CD4-positive, CD25-positive, alpha-beta regulatory T cell (primary cell): ENCODE results near the gene PCCA. TPM values are rescaled to one million over a fixed set of nuclear protein-coding genes. Genes with fewer than 3 reads are reported as not detected.

ENCODE experiments used
- ATAC-seq, 2 donors: fragments of 150-1000 bp; cut with Tn5 transposase; one replicate each; pipeline ENCODE4 v1.10.0; 2021; ENCODE audit warnings: low read depth in 2 of 2, moderate number of reproducible peaks in 2 of 2, moderate library complexity in 1 of 2
- DNase-seq, 3 donors: peaks; one replicate each; pipeline versions ENCODE4 v3.0.0 to v3.0.0-alpha.2; 2012 to 2022; ENCODE audit warnings: mixed read lengths in 1 of 3
- H3K27ac ChIP-seq: one replicate; pipeline ENCODE4 v1.7.0; 2013; ENCODE audit warnings: mild to moderate bottlenecking, low read length; ENCODE audit not compliant: insufficient read depth, poor library complexity, severe bottlenecking
- H3K27me3 ChIP-seq: one replicate; pipeline ENCODE4 v1.7.0; 2013; ENCODE audit warnings: low read length; ENCODE audit not compliant: control insufficient read depth, insufficient read depth
- H3K36me3 ChIP-seq: one replicate; pipeline ENCODE4 v1.7.0; 2013; ENCODE audit warnings: mild to moderate bottlenecking, low read length, moderate library complexity; ENCODE audit not compliant: control insufficient read depth, insufficient read depth
- H3K4me1 ChIP-seq: 2 replicates; pipeline ENCODE4 v1.7.0; 2013; ENCODE audit warnings: mild to moderate bottlenecking, low read length; ENCODE audit not compliant: insufficient read depth, control insufficient read depth, poor library complexity, severe bottlenecking
- H3K4me3 ChIP-seq: one replicate; pipeline ENCODE4 v1.7.0; 2013; ENCODE audit warnings: low read depth, mild to moderate bottlenecking, low read length, moderate library complexity
- H3K9me3 ChIP-seq, 2 experiments: 1 replicate in 1 of 2; 2 replicates in 1 of 2; pipeline ENCODE4 v1.7.0; 2013; ENCODE audit warnings: low read length in 2 of 2, mild to moderate bottlenecking in 1 of 2, moderate library complexity in 1 of 2; ENCODE audit not compliant: control insufficient read depth in 2 of 2
- H3K27ac Mint-ChIP-seq, 3 donors: one replicate each; pipeline ENCODE4 v1.8.0; 2020 to 2022; ENCODE audit warnings: mild to moderate bottlenecking in 3 of 3, mixed read lengths in 3 of 3, moderate library complexity in 2 of 3
- H3K27me3 Mint-ChIP-seq: one replicate; pipeline ENCODE4 v1.8.0; 2022; ENCODE audit warnings: mild to moderate bottlenecking, mixed read lengths
- H3K36me3 Mint-ChIP-seq: one replicate; pipeline ENCODE4 v1.8.0; 2020; ENCODE audit warnings: mixed read lengths
- H3K4me1 Mint-ChIP-seq, 4 donors: one replicate each; pipeline ENCODE4 v1.8.0; 2020 to 2022; ENCODE audit warnings: mixed read lengths in 4 of 4, mild to moderate bottlenecking in 1 of 4
- H3K4me3 Mint-ChIP-seq, 4 donors: one replicate each; pipeline ENCODE4 v1.8.0; 2020 to 2022; ENCODE audit warnings: mild to moderate bottlenecking in 4 of 4, mixed read lengths in 4 of 4, moderate library complexity in 3 of 4
- H3K9me3 Mint-ChIP-seq, 7 donors: one replicate each; pipeline ENCODE4 v1.8.0; 2020 to 2022; ENCODE audit warnings: mixed read lengths in 7 of 7, mild to moderate bottlenecking in 3 of 7, moderate library complexity in 2 of 7
- polyA plus RNA-seq, 4 donors: library from polyadenylated mRNA; unstranded; fragments of 300-500 nt; fragmentation: Illumina TruSeq; gene quantifications; one replicate each; pipeline ENCODE4 v1.2.3, GENCODE V29; 2021
- total RNA-seq: library from RNA; stranded (reverse); gene quantifications from one replicate; pipeline ENCODE4 v1.2.3, GENCODE V29; 2022

Gene PCCA
- total and polyA plus RNA-seq, 5 donors from 2014 or later = 8.0 to 14.8 (median 10.4) TPM

DNA sequence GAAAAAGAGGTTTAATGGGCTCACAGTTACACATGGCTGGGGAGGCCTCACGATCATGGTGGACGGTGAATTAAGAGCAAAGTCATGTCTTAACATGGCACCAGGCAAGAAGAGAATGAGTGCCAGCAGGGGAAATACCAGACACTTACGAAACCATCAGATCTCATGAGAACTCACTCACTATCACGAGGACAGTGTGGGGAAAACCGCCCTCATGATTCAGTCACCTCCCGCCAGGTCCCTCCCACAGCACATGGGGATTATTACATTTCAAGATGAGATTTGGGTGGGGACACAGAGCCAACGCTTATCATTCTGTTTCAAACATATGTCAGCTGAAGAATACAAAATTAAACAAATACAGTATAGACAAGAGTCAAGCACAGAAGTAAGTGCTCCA, 165.1 kb downstream of the PCCA start:
- Histone ChIP-seq H3K4me1 (no peaks in the 10 kb centered on the region), H3K27me3 (no peaks in the 10 kb centered on the region), H3K27ac (no peak overlapping the region), H3K4me3 (no peak overlapping the region), H3K36me3 (no peaks in the 10 kb centered on the region), H3K9me3 (no peaks in the 10 kb centered on the region)
- Mint-ChIP-seq H3K36me3 (peaks cover 15% of the 10 kb centered on the region), H3K27ac (no peak overlapping the region), H3K27me3 (no peaks in the 10 kb centered on the region), H3K4me1 (no peaks in the 10 kb centered on the region), H3K9me3 (peaks cover 0 to 1% (median 0%) of the 10 kb centered on the region in 7 donors), H3K4me3 (no peak overlapping the region)
- DNase-seq (no peak), ATAC-seq (no peak)

DNA sequence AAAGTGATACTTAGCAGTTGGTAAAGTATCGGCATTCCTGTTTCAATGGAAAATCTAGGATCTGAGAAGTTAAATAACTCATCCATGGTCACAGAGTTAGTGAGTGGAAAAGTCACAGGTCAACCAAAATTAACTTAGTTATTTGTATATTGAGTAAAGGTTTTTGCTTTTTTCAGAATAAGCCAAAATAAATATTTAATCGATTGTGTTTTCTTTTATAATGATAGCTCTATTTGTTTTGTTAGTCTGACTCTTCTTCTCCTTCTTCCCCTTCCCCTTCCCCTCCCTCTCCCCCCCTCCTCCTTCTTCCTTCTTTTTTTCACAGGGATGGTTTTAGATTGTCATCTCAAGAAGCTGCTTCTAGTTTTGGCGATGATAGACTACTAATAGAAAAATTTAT, 173.5 kb downstream of the PCCA start:
- Mint-ChIP-seq H3K9me3 (peaks cover 0 to 4% (median 0%) of the 10 kb centered on the region in 7 donors), H3K27me3 (no peaks in the 10 kb centered on the region), H3K36me3 (peaks cover 22% of the 10 kb centered on the region), H3K4me1 (no peaks in the 10 kb centered on the region), H3K4me3 (no peak overlapping the region), H3K27ac (no peak overlapping the region)
- Histone ChIP-seq H3K27ac (no peak overlapping the region), H3K4me3 (no peak overlapping the region), H3K9me3 (no peaks in the 10 kb centered on the region), H3K27me3 (no peaks in the 10 kb centered on the region), H3K36me3 (no peaks in the 10 kb centered on the region), H3K4me1 (no peaks in the 10 kb centered on the region)
- ATAC-seq (no peak), DNase-seq (no peak)

GRCh38 chr13:100266026-100266425, 177.1 kb downstream of the PCCA start:
- Histone ChIP-seq H3K27ac (no peak overlapping the region), H3K36me3 (peaks cover 4% of the 10 kb centered on the region), H3K9me3 (no peaks in the 10 kb centered on the region), H3K4me3 (no peak overlapping the region), H3K27me3 (no peaks in the 10 kb centered on the region), H3K4me1 (no peaks in the 10 kb centered on the region)
- H3K9me3 Mint-ChIP-seq = peaks cover 0 to 4% (median 0%) of the 10 kb centered on the region in 7 donors
- no peak overlapping the region for H3K27ac Mint-ChIP-seq
- no peak overlapping the region for H3K4me3 Mint-ChIP-seq
- ATAC-seq (no peak), DNase-seq (no peak)
- H3K4me1 Mint-ChIP-seq = no peaks in the 10 kb centered on the region
- H3K27me3 Mint-ChIP-seq = no peaks in the 10 kb centered on the region
- H3K36me3 Mint-ChIP-seq = peaks cover 30% of the 10 kb centered on the region

- no peak for DNase-seq
- Histone ChIP-seq H3K36me3 (peaks cover 4% of the 10 kb centered on the region), H3K27ac (no peak overlapping the region), H3K9me3 (no peaks in the 10 kb centered on the region), H3K4me1 (no peaks in the 10 kb centered on the region), H3K27me3 (no peaks in the 10 kb centered on the region), H3K4me3 (no peak overlapping the region)
- no peak for ATAC-seq
- Mint-ChIP-seq H3K4me3 (no peak overlapping the region), H3K27me3 (no peaks in the 10 kb centered on the region), H3K9me3 (peaks cover 0 to 1% (median 0%) of the 10 kb centered on the region in 7 donors), H3K4me1 (no peaks in the 10 kb centered on the region), H3K27ac (no peak overlapping the region), H3K36me3 (peaks cover 37% of the 10 kb centered on the region)
Observed at GRCh38 chr13:100269837-100270236, 180.9 kb downstream of the PCCA start.

- H3K27ac ChIP-seq = no peak overlapping the region
- no peaks in the 10 kb centered on the region for H3K9me3 ChIP-seq
- H3K4me3 ChIP-seq = no peak overlapping the region
- H3K27me3 ChIP-seq = no peaks in the 10 kb centered on the region
- DNase-seq = no peak
- Mint-ChIP-seq H3K27ac (no peak overlapping the region), H3K9me3 (peaks cover 0 to 2% (median 0%) of the 10 kb centered on the region in 7 donors), H3K4me3 (no peak overlapping the region), H3K36me3 (peaks cover 38% of the 10 kb centered on the region), H3K4me1 (peaks cover 0 to 4% (median 0%) of the 10 kb centered on the region in 4 donors), H3K27me3 (no peaks in the 10 kb centered on the region)
- no peaks in the 10 kb centered on the region for H3K4me1 ChIP-seq
- peaks cover 4% of the 10 kb centered on the region for H3K36me3 ChIP-seq
- ATAC-seq = no peak
Observed at GRCh38 chr13:100273138-100273537, 184.2 kb downstream of the PCCA start.

- Histone ChIP-seq H3K27ac (no peak overlapping the region), H3K4me3 (no peak overlapping the region), H3K9me3 (no peaks in the 10 kb centered on the region), H3K4me1 (no peaks in the 10 kb centered on the region), H3K36me3 (peaks cover 4% of the 10 kb centered on the region), H3K27me3 (no peaks in the 10 kb centered on the region)
- ATAC-seq (no peak), DNase-seq (no peak)
- Mint-ChIP-seq H3K9me3 (peaks cover 0 to 2% (median 0%) of the 10 kb centered on the region in 7 donors), H3K27ac (peak overlapping the region in 1 of 3 donors; percentile 66), H3K27me3 (no peaks in the 10 kb centered on the region), H3K4me3 (no peak overlapping the region), H3K36me3 (peaks cover 35% of the 10 kb centered on the region), H3K4me1 (peaks cover 0 to 4% (median 0%) of the 10 kb centered on the region in 4 donors)
Observed at GRCh38 chr13:100273552-100273951, 184.7 kb downstream of the PCCA start.

DNA sequence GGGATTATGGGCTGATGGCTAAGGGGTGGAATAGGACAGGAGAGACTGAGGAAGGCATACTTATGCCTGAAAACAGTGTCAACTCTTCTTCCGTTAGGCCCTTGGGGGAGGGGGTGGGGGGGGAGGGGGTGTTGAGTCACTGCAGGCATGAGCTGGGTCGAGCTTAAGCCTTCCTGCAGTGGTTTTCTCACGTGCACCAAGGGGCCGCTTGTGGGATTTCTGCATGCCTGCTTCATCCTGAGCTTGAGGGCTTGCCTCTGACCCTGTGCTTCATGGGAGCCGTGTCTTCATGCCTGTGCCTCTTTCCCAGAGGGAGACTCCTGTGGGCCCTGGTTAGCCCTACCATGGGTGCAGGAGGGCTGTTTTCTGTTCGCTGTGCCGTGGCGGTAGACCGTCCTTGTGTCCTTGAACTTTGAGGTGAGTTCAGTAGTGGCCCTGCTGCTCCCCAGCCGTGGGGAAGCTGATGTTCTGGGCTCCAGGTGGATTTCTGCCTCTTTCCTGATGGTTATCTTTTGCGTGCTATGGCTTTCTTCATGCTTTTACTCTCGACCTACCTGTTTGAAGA, 186.1 kb downstream of the PCCA start:
- Histone ChIP-seq H3K4me3 (no peak overlapping the region), H3K27me3 (no peaks in the 10 kb centered on the region), H3K4me1 (no peaks in the 10 kb centered on the region), H3K27ac (no peak overlapping the region), H3K36me3 (no peaks in the 10 kb centered on the region), H3K9me3 (no peaks in the 10 kb centered on the region)
- H3K27ac Mint-ChIP-seq = no peak overlapping the region
- DNase-seq (no peak), ATAC-seq (no peak)
- peaks cover 22% of the 10 kb centered on the region for H3K36me3 Mint-ChIP-seq
- H3K9me3 Mint-ChIP-seq = peaks cover 0 to 2% (median 0%) of the 10 kb centered on the region in 7 donors
- no peak overlapping the region for H3K4me3 Mint-ChIP-seq
- H3K4me1 Mint-ChIP-seq = peaks cover 0 to 4% (median 0%) of the 10 kb centered on the region in 4 donors
- no peaks in the 10 kb centered on the region for H3K27me3 Mint-ChIP-seq

GRCh38 chr13:100275746-100276145, 186.9 kb downstream of the PCCA start:
- H3K27ac Mint-ChIP-seq = no peak overlapping the region

More at GRCh38 chr13:100275746-100276145, 186.9 kb downstream of the PCCA start:
- Histone ChIP-seq H3K27ac (no peak overlapping the region), H3K4me1 (no peaks in the 10 kb centered on the region), H3K4me3 (no peak overlapping the region), H3K27me3 (no peaks in the 10 kb centered on the region), H3K9me3 (no peaks in the 10 kb centered on the region), H3K36me3 (no peaks in the 10 kb centered on the region)
- no peak for DNase-seq
- Mint-ChIP-seq H3K27me3 (no peaks in the 10 kb centered on the region), H3K36me3 (peaks cover 29% of the 10 kb centered on the region), H3K4me1 (peaks cover 0 to 4% (median 0%) of the 10 kb centered on the region in 4 donors), H3K4me3 (no peak overlapping the region), H3K9me3 (peaks cover 0 to 2% (median 0%) of the 10 kb centered on the region in 7 donors)
- no peak for ATAC-seq
